Measurements from ENCODE around the gene TULP3.

The TULP3 gene

GRCh38 chr12:2963760-2964292, 73.1 kb downstream of the TULP3 start:
- in situ Hi-C loops (cut with MboI; ENCODE audit: low sequenced_read_pairs) = no loop called here

GRCh38 chr12:2967651-2968050, 77.0 kb downstream of the TULP3 start:
- in situ Hi-C loops (cut with MboI; ENCODE audit: low sequenced_read_pairs) = no loop called here

GRCh38 chr12:2970744-2971143, 80.1 kb downstream of the TULP3 start:
- in situ Hi-C loops (cut with MboI; ENCODE audit: low sequenced_read_pairs) = no loop called here

GRCh38 chr12:2973566-2973965, 82.9 kb downstream of the TULP3 start:
- in situ Hi-C loops (cut with MboI; ENCODE audit: low sequenced_read_pairs) = no loop called here

- in situ Hi-C loops (cut with MboI; ENCODE audit: low sequenced_read_pairs) = no loop called here
Measured at GRCh38 chr12:2974560-2974971, 83.9 kb downstream of the TULP3 start.

GRCh38 chr12:2976581-2976996, 85.9 kb downstream of the TULP3 start:
- in situ Hi-C loops (cut with MboI; ENCODE audit: low sequenced_read_pairs) = no loop called here

- in situ Hi-C loops (cut with MboI; ENCODE audit: low sequenced_read_pairs) = no loop called here
Measured at GRCh38 chr12:2977776-2978175, 87.1 kb downstream of the TULP3 start.

- in situ Hi-C loops (cut with MboI; ENCODE audit: low sequenced_read_pairs) = no loop called here
Measured at GRCh38 chr12:2979806-2980205, 89.1 kb downstream of the TULP3 start.

GRCh38 chr12:2980630-2981029, 89.9 kb downstream of the TULP3 start:
- in situ Hi-C loops (cut with MboI; ENCODE audit: low sequenced_read_pairs) = no loop called here

GRCh38 chr12:2982361-2982760, 91.7 kb downstream of the TULP3 start:
- in situ Hi-C loops (cut with MboI; ENCODE audit: low sequenced_read_pairs) = no loop called here

- in situ Hi-C loops (cut with MboI; ENCODE audit: low sequenced_read_pairs) = no loop called here
Measured at GRCh38 chr12:2984249-2984648, 93.6 kb downstream of the TULP3 start.

GRCh38 chr12:2984698-2985097, 94.0 kb downstream of the TULP3 start:
- in situ Hi-C loops (cut with MboI; ENCODE audit: low sequenced_read_pairs) = no loop called here

GRCh38 chr12:2986876-2987275, 96.2 kb downstream of the TULP3 start:
- in situ Hi-C loops (cut with MboI; ENCODE audit: low sequenced_read_pairs) = no loop called here

- in situ Hi-C loops (cut with MboI; ENCODE audit: low sequenced_read_pairs) = no loop called here
Measured at GRCh38 chr12:2988494-2988893, 97.8 kb downstream of the TULP3 start.

All from hTERT RPE-1 (cell line).